CD14-positive monocyte (primary cell): ENCODE measurements around the gene CC2D1A. TPM values are rescaled to one million over a fixed set of nuclear protein-coding genes. Genes with fewer than 3 reads are reported as not detected.

Source experiments
- DNase-seq, 3 donors: peaks; one replicate each; pipeline ENCODE4 v3.0.0-alpha.2; 2011 to 2022
- H2AFZ ChIP-seq: 2 replicates; pipeline ENCODE4 v1.6.0; 2012; ENCODE audit warnings: mild to moderate bottlenecking, low read depth, low read length, inconsistent platforms; ENCODE audit not compliant: insufficient read depth, poor library complexity, severe bottlenecking
- H3K27ac ChIP-seq, 2 donors: 1 replicate in 1 of 2; 2 replicates in 1 of 2; pipeline ENCODE4 v1.5.1; 2012 to 2013; ENCODE audit warnings: low read length in 2 of 2, control low read depth in 1 of 2, inconsistent platforms in 1 of 2, low read depth in 1 of 2, mild to moderate bottlenecking in 1 of 2
- H3K27me3 ChIP-seq, 2 donors: one replicate each; pipeline versions ENCODE4 v1.6.0 to v1.6.1; 2011 to 2013; ENCODE audit warnings: low read length in 2 of 2; ENCODE audit not compliant: control insufficient read depth in 2 of 2, insufficient read depth in 2 of 2
- H3K36me3 ChIP-seq, 2 donors: replicated peaks in 1 of 2; 1 replicate in 1 of 2; 2 replicates in 1 of 2; pipeline versions ENCODE4 v1.5.1 to v1.6.1; 2012 to 2013; ENCODE audit warnings: low read length in 2 of 2, control low read depth in 1 of 2, inconsistent platforms in 1 of 2, mild to moderate bottlenecking in 1 of 2; ENCODE audit not compliant: insufficient read depth in 2 of 2, control insufficient read depth in 1 of 2
- H3K4me1 ChIP-seq, 2 donors: 1 replicate in 1 of 2; 2 replicates in 1 of 2; pipeline versions ENCODE4 v1.5.1 to v1.6.1; 2012 to 2013; ENCODE audit warnings: low read length in 2 of 2, control low read depth in 1 of 2, inconsistent platforms in 1 of 2, mild to moderate bottlenecking in 1 of 2, moderate library complexity in 1 of 2; ENCODE audit not compliant: insufficient read depth in 2 of 2, control insufficient read depth in 1 of 2
- H3K4me2 ChIP-seq: replicated peaks from 2 replicates; pipeline ENCODE3; 2012; ENCODE audit warnings: low read length, moderate library complexity, mild to moderate bottlenecking; ENCODE audit not compliant: poor library complexity, severe bottlenecking; ENCODE audit errors: extremely low read depth
- H3K4me3 ChIP-seq, 3 experiments: fragments of 200-600 bp in 1 of 3; sonication (generic) in 1 of 3; replicated peaks in 1 of 3; 1 replicate in 2 of 3; 2 replicates in 1 of 3; pipeline ENCODE4 v1.5.1; 2011 to 2013; ENCODE audit warnings: low read length in 3 of 3, mild to moderate bottlenecking in 3 of 3, control low read depth in 2 of 3, low read depth in 2 of 3, inconsistent platforms in 1 of 3, moderate library complexity in 1 of 3
- H3K79me2 ChIP-seq: 2 replicates; pipeline ENCODE4 v1.6.0; 2012; ENCODE audit warnings: mild to moderate bottlenecking, control low read depth, inconsistent platforms, low read length, moderate library complexity; ENCODE audit not compliant: insufficient read depth
- H3K9ac ChIP-seq: 2 replicates; pipeline ENCODE4 v1.6.0; 2017; ENCODE audit warnings: low read length, mild to moderate bottlenecking; ENCODE audit not compliant: insufficient read depth, poor library complexity, severe bottlenecking
- H3K9me3 ChIP-seq, 2 donors: replicated peaks in 1 of 2; 1 replicate in 1 of 2; 2 replicates in 1 of 2; pipeline versions ENCODE4 v1.5.1 to v1.6.1; 2012 to 2013; ENCODE audit warnings: low read length in 2 of 2, control low read depth in 1 of 2; ENCODE audit not compliant: control insufficient read depth in 1 of 2, insufficient read depth in 1 of 2
- H4K20me1 ChIP-seq: 2 replicates; pipeline ENCODE4 v1.6.0; 2012; ENCODE audit warnings: mild to moderate bottlenecking, low read length, control low read depth, moderate library complexity; ENCODE audit not compliant: insufficient read depth
- H3K27ac Mint-ChIP-seq, 7 donors: one replicate each; pipeline ENCODE4 v1.8.0; 2020; ENCODE audit warnings: mild to moderate bottlenecking in 7 of 7, mixed read lengths in 7 of 7, moderate library complexity in 6 of 7, inconsistent platforms in 2 of 7
- H3K27me3 Mint-ChIP-seq, 3 donors: one replicate each; pipeline ENCODE4 v1.8.0; 2021 to 2022; ENCODE audit warnings: low read depth in 3 of 3, mild to moderate bottlenecking in 3 of 3, mixed read lengths in 3 of 3, moderate library complexity in 3 of 3, inconsistent platforms in 1 of 3
- H3K36me3 Mint-ChIP-seq, 2 donors: one replicate each; pipeline ENCODE4 v1.8.0; 2020; ENCODE audit warnings: mixed read lengths in 2 of 2, inconsistent platforms in 1 of 2, mild to moderate bottlenecking in 1 of 2
- H3K4me1 Mint-ChIP-seq: one replicate; pipeline ENCODE4 v1.8.0; 2020; ENCODE audit warnings: mild to moderate bottlenecking, mixed read lengths
- H3K4me3 Mint-ChIP-seq, 2 donors: one replicate each; pipeline ENCODE4 v1.8.0; 2020; ENCODE audit warnings: mild to moderate bottlenecking in 2 of 2, mixed read lengths in 2 of 2, moderate library complexity in 1 of 2
- H3K9me3 Mint-ChIP-seq, 7 donors: one replicate each; pipeline ENCODE4 v1.8.0; 2020 to 2022; ENCODE audit warnings: mixed read lengths in 7 of 7, mild to moderate bottlenecking in 6 of 7, moderate library complexity in 6 of 7, inconsistent platforms in 2 of 7
- WGBS: methylation state at CpG from one replicate; pipeline ENCODE4 v1.1.5; 2013; ENCODE audit warnings: missing lambda C conversion rate; ENCODE audit not compliant: insufficient coverage; 5-methylcytosine and 5-hydroxymethylcytosine counted together
- intact Hi-C, 2 donors: fragments of 100-400 bp; cut with micrococcal nuclease; formaldehyde crosslinking; loops; one replicate each; pipeline versions ENCODE4 v1.15.0 to v1.15.1; 2023
- polyA plus RNA-seq, 3 donors: library from polyadenylated mRNA; depleted of rRNA in 1 of 3; unstranded in 2 of 3; stranded (reverse) in 1 of 3; fragments of 300-500 nt in 2 of 3; fragments of >200 nt in 1 of 3; fragmentation: Illumina TruSeq in 2 of 3; gene quantifications; 1 replicate in 2 of 3; 2 replicates in 1 of 3; pipeline ENCODE4 v1.2.3, GENCODE V29; 2012 to 2021
- TF ChIP-seq, protein P1 (sequence below): fragments of 200-600 bp; IDR thresholded peaks from one replicate; pipeline ENCODE4 v1.8.0; 2022; ENCODE audit warnings: antibody characterized with exemption, mild to moderate bottlenecking

Gene CC2D1A
- polyA plus RNA-seq, 3 donors: 4.6 to 27.0 (median 6.2) TPM

DNA sequence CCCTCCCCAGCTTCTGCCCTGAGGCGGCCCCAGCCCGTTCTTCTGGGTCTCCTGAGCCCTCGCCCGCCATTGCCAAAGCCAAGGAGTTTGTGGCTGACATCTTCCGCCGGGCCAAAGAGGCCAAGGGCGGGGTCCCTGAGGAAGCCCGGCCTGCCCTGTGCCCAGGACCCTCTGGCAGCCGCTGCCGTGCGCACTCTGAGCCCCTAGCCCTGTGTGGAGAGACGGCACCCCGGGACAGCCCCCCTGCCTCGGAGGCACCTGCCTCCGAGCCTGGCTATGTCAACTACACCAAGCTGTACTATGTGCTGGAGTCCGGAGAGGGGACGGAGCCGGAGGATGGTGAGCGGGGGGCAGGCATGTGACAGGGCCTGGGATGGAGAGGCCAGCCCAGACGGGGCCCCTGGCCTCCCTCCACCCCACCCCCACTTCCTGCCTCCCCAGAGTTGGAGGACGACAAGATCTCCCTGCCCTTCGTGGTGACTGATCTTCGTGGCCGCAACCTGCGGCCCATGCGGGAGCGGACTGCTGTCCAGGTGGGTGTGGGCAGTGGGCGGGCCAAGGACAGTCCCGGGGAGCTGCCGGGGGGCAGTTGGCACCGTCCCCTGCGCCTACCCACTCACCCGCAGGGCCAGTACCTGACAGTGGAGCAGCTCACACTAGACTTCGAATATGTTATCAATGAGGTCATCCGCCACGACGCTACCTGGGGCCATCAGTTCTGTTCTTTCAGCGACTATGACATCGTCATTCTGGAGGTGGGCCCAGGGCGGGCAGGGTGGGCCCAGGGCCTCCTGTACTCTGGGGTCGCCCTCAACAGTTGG lies 53.4 kb downstream of the CC2D1A start:
- no peaks in the 10 kb centered on the region for H3K27me3 Mint-ChIP-seq
- Histone ChIP-seq H3K9ac (no peak overlapping the region), H3K4me1 (no peaks in the 10 kb centered on the region), H3K27ac (no peak overlapping the region), H3K79me2 (peaks cover 14% of the 10 kb centered on the region), H3K36me3 (peaks cover 77 to 95% of the 10 kb centered on the region in 2 donors), H3K4me3 (no peak overlapping the region), H3K9me3 (no peaks in the 10 kb centered on the region), H4K20me1 (peaks cover 25% of the 10 kb centered on the region), H3K27me3 (no peaks in the 10 kb centered on the region), H3K4me2 (no peak overlapping the region), H2AFZ (no peak overlapping the region)
- no peaks in the 10 kb centered on the region for H3K9me3 Mint-ChIP-seq
- no peak for DNase-seq
- peaks cover 50 to 81% of the 10 kb centered on the region in 2 donors for H3K36me3 Mint-ChIP-seq
- intact Hi-C loops: no loop called here
- H3K27ac Mint-ChIP-seq: peak overlapping the region in 2 of 7 donors; percentile 19 to 68
- H3K4me1 Mint-ChIP-seq: no peaks in the 10 kb centered on the region
- 89% methylated on average over 40 of the region's 41 CpGs for WGBS
- H3K4me3 Mint-ChIP-seq: no peak overlapping the region
- TF ChIP-seq, protein P1, sequence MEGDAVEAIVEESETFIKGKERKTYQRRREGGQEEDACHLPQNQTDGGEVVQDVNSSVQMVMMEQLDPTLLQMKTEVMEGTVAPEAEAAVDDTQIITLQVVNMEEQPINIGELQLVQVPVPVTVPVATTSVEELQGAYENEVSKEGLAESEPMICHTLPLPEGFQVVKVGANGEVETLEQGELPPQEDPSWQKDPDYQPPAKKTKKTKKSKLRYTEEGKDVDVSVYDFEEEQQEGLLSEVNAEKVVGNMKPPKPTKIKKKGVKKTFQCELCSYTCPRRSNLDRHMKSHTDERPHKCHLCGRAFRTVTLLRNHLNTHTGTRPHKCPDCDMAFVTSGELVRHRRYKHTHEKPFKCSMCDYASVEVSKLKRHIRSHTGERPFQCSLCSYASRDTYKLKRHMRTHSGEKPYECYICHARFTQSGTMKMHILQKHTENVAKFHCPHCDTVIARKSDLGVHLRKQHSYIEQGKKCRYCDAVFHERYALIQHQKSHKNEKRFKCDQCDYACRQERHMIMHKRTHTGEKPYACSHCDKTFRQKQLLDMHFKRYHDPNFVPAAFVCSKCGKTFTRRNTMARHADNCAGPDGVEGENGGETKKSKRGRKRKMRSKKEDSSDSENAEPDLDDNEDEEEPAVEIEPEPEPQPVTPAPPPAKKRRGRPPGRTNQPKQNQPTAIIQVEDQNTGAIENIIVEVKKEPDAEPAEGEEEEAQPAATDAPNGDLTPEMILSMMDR: no peak

DNA sequence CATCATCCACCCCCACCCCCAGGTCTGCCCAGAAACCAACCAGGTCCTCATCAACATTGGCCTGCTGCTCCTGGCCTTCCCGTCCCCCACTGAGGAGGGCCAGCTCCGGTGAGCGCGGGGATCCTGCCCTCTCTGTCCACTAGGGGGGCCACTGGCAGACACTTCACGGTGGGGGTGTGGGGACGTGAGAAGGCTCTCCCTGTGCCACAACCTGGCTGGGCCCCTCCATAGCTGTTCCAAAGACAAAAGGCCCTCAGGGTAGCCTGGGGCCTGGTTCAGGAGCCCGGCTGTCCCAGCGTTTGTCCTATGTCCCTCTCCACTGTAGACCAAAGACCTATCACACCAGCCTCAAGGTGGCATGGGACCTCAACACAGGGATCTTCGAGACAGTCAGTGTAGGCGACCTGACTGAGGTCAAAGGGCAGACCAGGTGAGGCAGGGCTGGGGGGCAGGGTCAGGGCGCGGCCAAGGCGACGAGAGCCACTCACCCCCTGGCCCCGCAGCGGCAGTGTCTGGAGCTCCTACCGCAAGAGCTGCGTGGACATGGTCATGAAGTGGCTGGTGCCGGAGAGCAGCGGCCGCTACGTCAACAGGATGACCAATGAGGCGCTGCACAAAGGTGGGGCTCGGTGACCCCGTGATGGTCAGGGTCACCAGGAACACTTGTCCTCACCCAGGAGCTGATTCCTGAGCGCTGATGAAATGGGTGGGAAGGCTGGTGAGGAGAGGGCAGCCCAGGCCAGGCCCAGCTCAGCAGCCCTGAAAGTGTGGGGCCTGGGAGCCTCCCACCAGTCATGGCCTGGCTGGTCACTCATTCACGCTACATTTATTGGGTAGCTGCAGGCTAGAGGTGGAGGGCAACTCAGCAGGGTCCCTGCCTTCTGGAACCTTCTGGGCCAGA lies 54.2 kb downstream of the CC2D1A start:
- peaks cover 54 to 81% of the 10 kb centered on the region in 2 donors for H3K36me3 Mint-ChIP-seq
- Histone ChIP-seq H3K79me2 (peaks cover 9% of the 10 kb centered on the region), H3K9ac (no peak overlapping the region), H3K27ac (no peak overlapping the region), H3K4me1 (no peaks in the 10 kb centered on the region), H4K20me1 (peaks cover 18% of the 10 kb centered on the region), H3K4me2 (no peak overlapping the region), H3K9me3 (no peaks in the 10 kb centered on the region), H2AFZ (no peak overlapping the region), H3K27me3 (no peaks in the 10 kb centered on the region), H3K4me3 (no peak overlapping the region), H3K36me3 (peaks cover 78 to 95% of the 10 kb centered on the region in 2 donors)
- no peaks in the 10 kb centered on the region for H3K4me1 Mint-ChIP-seq
- intact Hi-C loops: no loop called here
- DNase-seq: peak in 1 of 3 donors; percentile 8
- H3K9me3 Mint-ChIP-seq: no peaks in the 10 kb centered on the region
- H3K27ac Mint-ChIP-seq: peak overlapping the region in 4 of 7 donors; percentile 19 to 86 (median 51)
- TF ChIP-seq, protein P1: peak; percentile 28
- WGBS: 98% methylated on average over 18 of the region's 27 CpGs
- H3K27me3 Mint-ChIP-seq: no peaks in the 10 kb centered on the region
- no peak overlapping the region for H3K4me3 Mint-ChIP-seq
